HG03139 (cell line): ENCODE measurements around the gene MYL10.
"Not testable (repeated sequence)": the region's sequence is repeated elsewhere in the genome, so short reads cannot be mapped to it uniquely, and the experiment has no call there.

Experiments used
- ATAC-seq: cut with Tn5 transposase; IDR thresholded peaks from one replicate; pipeline ENCODE4 v1.9.1; 2021; ENCODE audit not compliant: unreplicated experiment

The MYL10 gene

DNA sequence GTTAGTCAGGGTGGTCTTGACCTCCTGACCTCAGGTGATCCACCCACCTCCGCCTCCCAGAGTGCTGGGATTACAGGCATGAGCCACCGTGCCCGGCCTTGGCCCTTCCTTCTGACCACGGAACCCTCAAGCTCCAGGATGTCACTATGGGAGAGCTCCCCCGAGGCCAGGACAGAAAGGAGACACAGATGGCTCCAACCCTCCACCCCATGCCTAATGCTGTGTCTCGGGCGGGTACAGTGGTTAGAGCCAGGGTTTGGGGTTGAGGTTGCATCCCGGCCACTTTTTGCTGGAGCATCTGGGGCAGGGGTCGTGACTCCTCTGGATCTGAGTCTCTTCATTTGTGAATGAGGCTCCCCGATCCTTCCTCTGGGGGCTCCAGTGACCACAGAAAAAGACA lies 8.1 kb downstream of the MYL10 start:
- no peak for ATAC-seq

DNA sequence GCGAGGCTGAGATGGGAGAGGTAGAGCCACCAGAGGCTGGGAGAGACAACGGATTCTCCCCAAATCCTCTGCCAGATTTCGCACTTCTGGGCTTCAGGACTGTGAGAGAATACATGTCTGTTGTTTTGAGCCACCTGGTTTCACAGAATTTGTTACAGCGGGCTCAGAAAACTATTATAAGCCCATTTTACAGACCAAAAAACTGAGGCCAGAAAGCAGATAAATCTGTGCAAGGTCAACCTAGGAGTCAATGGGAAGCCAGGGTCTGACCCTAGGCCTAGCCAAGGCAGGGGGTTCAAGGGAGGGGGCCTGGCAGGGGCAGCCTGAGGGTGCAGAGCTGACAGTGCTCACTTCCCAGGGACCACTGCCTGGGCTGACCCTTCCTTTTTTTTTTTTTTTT lies 8.7 kb downstream of the MYL10 start:
- ATAC-seq: no peak

DNA sequence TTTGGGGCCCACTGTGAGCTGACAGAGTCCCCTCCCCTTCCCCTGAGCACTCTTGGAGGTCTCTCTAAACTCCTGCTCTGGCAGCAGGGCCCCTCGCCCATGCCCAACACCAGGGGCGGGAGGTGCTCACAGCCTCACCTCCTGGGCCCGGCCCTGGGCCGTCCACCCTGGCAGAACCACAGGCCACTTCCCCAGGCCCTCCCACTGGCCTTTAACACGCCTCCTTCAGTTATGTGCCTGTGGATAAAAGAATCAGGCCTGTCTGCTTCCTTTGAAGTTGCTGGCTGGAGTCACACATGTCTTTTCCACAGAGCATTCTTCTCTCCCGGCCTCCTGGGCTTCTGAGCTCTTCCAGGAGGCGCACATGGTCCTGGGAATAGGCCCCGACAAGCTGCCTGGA lies 10.2 kb downstream of the MYL10 start:
- ATAC-seq: no peak

DNA sequence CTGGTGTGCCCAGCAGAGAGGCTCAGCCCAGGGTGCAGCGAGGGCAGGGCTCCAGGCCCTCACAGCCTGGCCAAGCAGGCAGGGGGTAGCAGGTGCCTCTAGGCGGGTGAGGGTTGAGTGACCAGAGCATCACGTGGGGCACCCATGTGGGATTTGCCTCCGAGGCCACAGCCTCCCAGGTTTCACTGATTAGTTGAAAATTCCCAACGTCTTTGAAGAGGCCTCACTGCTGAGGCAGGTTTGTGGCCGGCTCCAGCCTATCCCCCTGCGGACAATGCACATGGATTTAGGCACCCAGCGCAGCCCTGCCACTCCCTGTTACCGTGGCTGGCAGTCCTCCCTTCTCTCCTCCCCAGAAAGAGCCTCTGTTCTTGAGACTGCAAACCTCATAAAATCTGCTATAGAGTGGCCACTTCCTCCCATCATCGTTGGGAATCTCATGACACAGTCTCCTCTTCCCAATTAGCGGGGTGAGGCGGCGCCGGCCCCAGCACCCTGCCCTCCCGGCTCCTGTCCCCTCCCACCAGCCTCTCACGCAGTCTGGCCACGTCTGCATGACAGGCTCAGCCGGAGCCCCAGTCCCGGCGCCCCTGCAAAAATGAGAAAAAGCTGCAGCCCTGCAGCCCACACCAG lies 10.8 kb downstream of the MYL10 start:
- ATAC-seq: no peak

DNA sequence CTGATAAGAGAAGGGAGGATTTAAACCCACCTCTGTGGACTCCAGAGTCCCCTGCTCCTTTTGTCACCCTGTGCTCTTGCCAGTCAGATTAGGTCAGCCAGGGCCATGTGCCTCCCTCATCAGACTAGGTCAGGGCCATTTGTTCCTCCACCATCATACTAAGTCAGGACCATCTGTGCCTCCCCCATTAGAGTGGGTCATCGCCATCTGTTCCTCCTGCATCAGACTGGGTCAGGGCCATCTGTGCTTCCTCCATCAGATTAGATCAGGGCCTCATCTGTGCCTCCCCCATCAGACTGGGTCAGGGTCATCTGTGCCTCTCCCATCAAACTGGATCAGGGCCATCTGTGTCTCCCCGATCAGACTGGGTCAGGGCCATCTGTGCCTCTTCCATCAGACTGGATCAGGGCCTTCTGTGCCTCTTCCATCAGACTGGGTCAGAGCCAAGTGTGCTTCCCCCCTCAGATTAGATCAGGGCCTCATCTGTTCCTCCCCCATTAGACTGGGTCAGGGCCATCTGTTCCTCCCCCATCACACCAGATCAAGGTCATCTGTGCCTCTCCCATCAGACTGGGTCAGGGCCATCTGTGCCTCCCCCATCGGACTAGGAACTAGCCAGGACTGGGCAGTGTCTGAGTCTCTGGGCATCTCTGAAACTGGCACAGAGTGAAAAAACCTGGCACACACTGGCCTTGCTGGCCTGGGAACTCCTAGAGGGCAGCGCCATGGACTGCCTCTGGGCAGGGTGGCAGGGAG lies 11.5 kb downstream of the MYL10 start:
- ATAC-seq: no peak

DNA sequence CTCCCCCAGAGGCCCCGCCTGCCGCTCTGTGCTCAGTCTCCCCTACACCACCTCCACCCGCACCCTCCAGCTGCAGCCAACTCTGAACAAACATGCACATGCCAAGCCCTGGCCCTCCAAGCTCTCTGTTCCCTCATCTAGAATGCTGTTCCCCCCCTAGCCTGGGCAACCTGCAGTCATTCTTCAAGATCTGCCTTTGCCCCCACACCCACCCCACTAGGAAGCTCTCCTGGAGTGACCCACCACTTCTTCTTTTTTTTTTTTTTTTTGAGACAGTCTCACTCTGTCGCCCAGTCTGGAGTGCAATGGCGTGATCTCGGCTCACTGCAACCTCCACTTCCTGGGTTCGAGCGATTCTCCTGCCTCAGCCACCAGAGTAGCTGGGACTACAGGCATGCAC lies 13.7 kb downstream of the MYL10 start:
- no peak for ATAC-seq

DNA sequence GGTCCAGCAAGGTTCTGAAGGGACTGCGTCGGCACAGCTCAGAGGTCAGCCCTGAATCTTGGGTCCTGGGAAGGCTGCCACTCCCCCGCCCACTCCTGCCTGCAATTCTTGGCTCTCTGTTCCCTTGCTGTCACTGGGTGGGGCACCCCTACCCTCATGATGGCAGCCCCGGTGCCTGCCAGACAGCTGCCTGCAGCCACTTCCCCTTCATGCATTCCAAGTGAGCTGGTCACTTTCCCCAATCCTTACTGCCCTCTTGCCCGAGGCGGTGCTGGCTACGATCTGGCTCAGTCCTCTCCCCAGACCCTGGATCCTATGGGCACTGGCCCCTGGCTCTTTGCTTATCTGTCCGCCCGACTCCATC lies 14.2 kb downstream of the MYL10 start:
- ATAC-seq: no peak

DNA sequence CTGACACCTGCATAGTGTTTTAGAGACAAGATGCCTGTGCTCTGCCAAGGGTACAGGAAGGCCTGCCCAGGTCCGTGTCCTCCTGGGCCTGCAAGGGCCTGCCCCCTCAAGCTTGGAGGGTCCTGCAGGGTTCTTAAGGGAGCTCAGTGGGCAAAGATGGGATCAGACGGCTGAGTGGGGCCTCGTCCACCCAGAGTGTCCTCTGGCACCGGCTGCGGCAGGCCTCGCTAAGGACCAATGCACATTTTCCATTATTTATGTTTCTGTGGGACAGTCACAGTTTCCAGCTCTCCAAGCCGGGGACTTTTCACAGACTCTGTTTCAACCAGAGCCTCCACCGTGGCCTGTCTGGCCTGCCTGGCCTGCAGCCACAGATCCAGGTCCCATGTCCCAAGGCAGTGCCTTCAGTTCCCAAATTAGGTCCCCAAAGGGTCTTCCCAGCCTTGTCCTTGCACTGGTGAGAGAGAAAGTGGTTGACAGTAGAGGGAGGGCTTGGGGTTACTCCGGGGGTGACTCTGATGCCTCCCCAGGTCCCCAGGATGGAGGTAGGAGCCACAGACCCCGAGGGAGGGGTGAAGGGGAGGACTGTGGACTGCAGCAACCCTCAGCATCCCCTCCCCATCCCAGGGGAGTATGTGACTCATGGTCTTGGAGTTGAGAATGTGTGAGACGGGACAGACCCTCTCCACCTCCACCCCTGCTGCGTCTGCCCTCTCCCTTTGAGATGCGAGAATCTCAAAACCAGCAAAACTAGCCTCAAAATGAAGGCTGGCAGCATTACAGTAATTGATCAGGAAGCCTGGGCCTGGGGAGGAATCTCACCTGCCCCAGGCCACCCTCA lies 14.8 kb downstream of the MYL10 start:
- ATAC-seq: no peak

DNA sequence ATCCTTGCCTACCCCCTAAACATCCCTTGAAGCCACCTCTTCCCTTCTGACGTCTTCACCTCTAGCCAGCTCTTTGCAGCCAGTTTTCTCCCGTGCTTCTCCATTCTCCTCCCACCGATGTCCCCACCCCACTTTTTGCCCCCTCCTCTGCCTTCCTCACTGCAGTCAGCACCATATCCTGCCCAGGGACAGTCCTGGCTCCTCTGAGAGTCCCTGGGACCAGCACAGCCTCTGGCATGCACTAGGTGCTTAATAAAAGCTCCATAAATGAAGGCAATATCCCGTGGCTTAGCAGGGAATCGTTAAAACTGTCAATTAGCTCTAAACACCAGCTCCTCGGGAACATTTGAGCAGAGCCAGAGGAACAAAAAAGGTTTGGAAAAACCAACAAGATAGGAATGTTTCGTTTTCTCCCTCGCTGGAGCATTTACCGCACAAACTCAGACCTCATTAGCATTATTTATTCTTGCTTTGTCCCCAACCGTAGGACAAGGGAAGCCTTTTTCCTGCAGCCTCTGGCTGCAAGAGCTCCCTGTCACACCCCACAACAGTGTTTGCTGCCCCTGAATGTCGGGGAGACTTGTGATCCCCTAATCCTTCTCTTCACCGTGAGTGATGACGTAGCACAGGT lies 16.1 kb downstream of the MYL10 start:
- ATAC-seq: no peak

DNA sequence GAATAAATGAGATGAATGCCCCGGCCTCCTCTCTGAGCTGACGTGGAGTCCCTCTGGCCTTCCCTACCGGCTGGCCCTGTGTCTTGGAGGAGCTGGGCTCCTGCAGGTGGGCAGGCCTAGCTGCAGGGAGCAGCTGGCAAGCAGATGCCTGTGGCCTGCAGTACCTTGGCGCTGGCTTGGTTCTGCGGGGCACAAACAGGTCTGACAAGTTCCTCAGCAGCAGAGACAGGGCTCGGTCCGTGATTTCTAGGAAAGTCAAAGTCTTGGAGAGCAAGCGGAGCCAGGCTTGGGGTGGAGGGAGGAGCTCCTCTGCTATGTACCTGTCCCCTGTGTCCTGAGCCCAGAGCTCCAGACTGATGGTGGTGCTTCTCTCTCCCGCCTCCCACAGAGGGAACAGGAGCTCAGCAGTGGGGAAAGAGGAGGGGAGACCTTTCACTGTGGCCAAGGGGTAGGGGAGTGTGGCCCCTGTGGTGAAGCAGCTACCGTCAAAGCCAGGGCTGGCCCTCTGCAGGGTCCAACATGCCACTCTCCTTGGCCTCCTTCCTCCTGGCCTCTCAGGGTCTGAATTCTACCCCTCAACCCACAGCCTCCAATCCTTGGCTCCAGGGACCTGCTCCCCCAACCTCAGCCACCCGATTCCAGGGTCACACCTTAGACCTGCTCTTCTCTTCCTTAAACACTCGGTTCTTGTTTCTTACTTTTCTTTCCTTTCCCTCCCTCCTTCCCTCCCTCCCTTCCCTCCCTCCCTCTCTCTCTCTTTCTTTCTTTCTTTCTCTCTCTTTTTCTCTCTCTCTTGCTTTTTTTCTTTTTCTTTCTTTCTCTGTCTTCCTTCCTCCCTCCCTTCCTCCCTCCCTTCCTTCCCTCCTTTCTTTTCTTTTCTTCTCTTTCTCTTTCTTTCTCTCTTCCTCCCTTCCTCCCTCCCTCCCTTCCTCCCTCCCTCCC lies 20.1 kb downstream of the MYL10 start:
- ATAC-seq: no peak

DNA sequence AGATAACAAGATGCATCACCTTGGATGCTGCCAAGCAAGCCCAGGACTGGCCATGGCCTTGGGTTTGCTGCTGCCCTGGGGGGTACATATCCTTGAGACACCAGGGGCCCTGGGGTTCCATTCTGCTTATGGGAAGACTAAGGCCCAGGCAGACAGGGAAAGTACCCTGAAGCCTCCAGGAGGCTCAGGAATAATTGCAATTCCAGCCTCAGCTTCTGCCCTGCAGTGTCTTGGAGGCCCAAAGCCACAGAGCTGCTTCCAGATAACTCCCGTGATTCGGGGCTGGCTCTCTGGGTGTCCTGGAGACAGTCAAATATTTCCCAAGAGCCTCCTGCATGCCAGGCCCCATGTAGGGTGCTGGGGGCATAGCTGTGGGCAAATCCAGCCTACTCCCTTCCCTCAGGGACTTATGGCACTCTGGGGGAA lies 22.6 kb downstream of the MYL10 start:
- no peak for ATAC-seq

DNA sequence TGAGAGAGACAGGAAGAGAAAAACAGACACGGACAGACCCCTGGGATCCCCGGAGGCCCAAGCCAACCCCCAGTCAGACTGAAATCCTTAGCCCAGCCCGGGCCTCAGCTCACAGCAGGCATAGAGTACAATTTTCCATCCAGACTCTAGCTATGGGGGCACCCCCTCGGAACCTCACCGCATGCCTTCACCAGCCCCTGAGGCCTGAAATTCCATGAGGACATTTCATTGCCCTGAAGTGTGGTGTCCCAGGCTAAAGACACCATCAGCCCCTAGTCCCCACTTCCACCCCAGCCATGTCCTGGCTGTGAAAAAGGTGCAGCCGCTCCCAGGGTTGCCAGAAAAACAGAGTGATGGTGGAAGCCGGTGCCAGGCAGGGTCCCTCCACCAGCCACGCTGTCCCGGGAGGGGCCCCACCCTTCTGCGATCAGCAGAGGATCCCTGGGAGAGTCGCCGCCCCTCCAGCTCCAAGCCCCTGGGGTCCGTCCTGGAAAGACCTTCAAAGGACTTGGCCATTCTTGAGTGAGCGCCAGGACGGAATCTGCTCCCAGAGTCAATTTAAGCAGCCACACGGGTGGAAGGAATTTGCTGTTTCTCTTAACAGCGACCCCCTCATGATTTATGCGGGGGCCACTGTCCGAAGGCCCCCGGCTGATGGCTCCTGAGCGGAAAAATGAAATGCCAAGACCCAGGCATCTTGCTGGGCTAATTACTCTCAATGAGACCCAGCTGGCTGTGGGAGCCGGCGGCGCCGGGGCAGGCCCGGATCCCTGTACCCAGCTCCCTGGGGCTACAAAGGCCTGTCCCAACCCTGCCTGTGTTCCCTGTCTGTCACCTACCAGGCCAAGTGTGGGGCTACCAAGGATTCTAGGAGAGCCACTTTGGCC lies 23.2 kb downstream of the MYL10 start:
- no peak for ATAC-seq

DNA sequence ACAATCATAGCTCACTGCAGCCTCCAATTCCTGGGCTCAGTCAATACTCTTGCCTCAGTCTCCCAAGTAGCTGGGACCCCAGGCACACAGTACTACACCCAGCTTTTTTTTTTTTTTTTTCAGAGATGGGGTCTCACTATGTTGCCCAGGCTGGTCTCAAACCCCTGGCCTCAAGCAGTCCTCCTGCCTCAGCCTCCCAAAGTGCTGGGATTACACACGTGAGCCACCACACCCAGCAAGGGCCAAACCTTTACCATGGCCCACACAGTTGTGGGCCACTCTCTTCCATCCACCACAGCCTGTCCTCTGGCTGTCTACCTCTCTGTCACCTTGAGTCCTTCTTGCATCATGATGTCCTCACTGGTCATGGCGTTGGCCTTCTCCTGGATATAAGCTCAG lies 24.2 kb downstream of the MYL10 start:
- not testable (repeated sequence) for ATAC-seq

DNA sequence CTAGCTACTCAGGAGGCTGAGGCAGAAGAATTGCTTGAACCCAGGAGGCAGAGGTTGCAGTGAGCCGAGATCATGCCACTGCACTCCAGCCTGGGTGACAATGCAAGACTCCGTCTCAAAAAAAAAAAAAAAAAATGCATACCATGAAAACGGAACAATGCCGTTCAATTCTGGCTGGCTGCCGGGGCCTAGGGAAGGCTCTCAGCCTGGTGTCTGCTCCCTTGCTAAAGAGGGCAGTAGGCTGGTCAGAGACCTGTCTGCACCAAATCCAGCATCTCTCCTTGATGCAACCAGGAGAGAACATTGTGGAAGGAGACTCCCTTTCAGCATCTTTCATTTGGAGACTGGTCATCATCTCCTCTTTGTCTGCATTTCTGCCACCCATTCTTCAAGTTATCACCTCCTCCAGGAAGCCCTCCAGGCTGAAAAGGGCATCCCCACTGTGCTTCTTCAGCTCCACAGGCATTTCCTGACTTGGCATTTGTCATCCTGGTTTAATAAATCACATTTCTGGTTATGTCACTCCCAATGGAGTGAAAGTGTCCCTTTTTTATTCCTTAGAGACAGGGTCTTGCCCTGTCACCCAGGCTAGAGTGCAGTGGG lies 24.7 kb downstream of the MYL10 start:
- no peak for ATAC-seq

DNA sequence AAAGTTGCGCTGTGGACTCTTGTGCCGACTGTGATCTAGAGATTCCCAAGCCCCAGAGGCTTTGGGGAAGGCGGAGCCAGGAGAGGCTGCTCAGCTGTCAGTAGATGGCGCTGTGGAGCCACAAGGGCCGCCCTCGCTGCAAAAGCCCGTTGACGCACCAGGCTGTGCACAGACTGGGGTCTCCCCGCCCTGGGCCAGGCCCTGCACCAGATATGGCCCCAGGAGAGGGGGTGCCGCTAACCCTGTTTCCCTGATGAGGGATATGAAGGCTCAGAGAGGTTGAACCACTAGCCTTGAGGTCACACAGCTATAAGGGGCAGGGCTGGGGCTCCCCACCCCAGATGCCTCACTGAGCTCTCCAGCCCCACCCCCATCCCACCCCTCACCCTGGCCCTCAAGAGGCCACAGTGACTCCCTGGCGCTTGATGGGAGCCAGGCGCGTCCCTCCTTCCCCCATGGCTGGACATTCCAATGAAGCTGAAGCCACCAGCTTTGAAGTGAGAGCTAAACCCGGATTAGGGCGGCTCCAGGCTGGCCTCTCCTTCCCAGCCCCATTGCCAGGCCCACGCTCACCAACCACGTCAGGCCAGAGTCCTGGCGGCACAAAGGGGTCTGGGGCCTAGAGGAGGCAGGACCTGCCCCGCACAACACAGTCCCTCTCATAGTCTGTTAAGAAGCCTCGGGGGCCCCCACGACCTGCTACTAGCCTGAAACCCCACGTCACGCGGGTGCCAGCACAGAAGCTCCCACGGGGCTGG lies 26.4 kb downstream of the MYL10 start:
- no peak for ATAC-seq

DNA sequence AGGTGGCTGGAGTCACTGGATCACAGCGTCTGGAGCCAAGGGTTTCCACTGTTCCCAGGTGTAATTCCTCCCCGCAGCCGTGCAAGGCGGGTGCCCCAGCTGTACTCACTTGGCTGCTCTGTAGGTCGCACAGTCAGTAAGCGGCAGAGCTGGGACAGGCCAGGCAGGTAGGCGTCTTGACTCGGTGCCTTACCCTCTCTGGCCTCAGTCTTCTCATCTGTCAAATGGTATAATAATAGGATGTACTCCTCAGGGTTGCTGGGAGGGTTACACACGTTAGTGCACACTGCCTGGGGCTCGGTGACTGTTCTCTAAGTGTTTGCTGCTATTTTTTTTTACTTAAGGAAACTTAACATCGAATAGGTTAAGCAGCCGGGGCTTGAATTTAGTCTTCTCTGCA lies 27.0 kb downstream of the MYL10 start:
- no peak for ATAC-seq

DNA sequence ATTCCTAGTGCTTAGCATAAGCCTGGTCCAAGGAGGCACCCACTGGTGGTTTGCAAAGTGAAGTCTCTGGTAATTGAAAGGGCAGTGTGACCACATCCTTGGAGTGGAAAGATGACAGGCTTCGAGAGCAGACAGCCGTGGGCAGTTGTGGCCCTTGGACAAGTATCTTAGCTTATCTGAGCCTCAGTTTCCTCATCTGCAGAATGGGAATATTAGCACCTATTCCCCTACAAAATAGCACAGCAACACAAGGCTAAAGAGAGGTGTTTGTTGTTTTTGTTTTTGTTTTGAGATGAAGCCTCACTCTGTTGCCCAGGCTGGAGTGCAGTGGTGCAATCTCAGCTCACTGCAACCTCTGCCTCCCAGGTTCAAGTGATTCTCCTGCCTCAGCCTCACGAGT lies 29.3 kb downstream of the MYL10 start:
- no peak for ATAC-seq

DNA sequence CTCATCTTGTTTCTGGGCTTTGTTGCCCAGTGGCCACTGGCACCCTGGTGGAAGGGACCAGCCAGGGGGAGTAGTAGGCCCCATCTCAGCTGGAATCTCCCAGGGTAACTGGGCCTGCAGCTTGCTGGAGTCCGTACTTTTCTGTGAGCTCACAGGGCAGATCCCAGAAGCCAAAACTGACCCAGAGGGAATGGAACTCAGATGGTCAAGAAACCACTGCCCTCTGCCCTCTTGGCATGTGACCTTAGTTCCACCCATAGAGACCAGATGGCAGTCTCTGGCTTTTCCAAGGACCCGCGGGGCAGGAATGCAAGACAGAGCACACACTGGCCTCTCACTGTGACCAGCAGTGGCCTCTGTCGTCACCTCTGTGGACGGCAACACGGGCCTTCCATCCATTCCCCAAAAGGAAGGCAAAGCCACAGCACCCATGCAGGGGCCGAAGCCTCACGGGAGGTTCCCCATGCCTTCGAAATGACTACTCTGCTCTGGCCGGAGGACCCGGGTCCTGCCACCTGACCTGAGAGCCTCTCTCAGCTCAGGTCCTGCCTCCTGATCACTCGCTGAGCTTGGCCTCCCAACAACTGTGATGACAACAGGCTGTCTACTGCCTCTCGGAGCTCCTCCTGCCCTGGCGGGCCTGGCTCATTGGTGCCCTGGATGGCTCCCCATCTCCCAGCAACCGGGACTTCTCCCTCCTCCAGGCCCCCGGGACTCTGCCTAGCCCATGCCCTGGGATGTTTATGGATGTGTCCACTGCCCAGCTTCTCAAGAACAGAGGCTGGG lies 29.9 kb downstream of the MYL10 start:
- no peak for ATAC-seq
